ENCODE data around the gene NUDT3. TPM values are rescaled to one million over a fixed set of nuclear protein-coding genes. Genes with fewer than 3 reads are reported as not detected.
"Not testable (repeated sequence)": the region's sequence is repeated elsewhere in the genome, so short reads cannot be mapped to it uniquely, and the experiment has no call there.

NUDT3 gene
- total RNA-seq, 2 donors from 2014 or later, result 36.6 to 53.6 TPM

DNA sequence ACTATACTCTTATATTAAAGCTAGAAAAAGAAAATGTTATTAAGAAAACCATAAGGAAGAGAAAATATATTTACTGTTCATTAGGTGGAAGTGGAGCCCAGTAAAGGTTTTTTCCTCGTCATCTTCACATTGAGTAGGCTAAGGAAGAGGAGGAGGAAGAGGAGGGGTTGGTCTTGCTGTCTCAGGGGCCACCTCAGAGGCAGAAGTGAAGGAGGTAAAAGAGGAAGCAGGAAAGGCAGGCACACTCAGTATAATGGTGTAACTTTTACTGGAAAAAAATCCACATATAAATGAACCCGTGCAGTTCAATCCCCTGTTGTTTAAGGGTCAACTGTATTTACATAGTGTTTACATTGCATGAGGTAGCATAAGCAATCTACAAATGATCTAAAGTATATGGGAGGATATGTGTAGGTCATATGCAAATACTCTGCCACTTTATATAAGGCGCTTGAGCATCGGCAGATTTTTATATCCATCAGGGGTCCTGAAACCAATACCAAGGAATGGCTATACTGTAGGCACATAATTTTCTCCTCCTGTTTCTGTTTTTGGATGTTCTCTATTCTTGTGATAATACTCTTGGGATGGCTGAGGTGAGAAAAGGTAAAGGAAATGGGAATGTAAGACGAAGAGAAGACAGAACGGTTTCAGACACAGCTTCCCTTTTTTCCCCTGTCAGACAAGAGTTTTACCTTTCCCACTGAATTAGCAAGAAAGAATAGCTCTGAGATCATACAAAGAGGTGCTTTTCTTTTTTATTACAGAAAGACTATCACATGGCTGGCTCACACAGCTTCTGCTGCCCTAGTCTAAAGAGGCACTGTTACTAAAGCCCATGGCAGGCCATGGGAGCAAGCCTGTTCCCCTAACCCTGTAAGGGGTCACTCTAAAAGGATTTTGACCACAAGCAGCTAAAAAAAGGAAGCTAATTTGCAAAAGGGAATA is 59.9 kb downstream of the NUDT3 start:
- intact Hi-C loops (cut with DNase I), result no loop called here
- peak in 1 of 2 donors; percentile 42 for ATAC-seq
- no peak for DNase-seq

DNA sequence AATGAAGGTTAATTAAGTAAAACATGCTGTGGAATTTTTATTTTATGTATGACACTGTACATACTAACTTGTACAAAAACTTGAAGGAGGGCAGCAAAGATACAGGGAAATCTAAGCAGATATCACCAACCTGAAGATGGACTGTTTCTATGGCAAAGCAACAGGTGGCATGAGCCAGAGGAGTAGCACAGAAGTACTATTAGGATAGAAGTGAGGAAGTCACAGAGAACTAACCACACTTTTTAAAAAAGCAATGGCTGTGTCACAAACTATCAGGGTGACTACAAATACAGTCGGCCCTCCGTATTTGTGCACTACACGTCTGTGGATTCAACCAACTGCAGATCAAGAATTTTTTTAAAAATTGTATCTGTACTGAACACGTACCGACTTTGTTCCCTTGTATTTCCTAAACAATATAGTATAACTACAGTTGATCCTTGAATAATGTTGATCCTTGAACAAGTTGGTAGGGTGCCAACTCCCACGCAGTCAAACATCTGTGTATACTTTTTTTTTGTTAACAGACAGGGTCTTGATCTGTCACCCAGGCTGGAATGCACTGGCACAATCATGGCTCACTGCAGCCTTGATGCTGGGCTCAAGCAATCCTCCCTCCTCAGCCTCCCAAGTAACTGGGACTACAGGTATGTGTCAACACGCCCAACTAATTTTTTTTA is 61.0 kb downstream of the NUDT3 start:
- ATAC-seq (no peak), DNase-seq (no peak)
- intact Hi-C loops (cut with DNase I), result no loop called here

DNA sequence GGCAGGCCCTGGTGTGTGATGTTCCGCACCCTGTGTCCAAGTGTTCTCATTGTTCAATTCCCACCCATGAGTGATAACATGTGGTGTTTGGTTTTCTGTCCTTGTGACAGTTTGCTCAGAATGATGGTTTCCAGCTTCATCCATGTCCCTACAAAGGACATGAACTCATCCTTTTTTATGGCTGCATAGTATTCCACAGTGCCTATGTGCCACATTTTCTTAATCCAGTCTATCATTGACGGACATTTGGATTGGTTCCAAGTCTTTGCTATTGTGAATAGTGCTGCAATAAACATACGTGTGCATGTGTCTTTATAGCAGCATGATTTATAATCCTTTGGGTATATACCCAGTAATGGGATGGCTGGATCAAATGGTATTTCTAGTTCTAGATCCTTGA is 62.7 kb downstream of the NUDT3 start:
- ATAC-seq; intact Hi-C loops (cut with DNase I); DNase-seq: not testable (repeated sequence)

DNA sequence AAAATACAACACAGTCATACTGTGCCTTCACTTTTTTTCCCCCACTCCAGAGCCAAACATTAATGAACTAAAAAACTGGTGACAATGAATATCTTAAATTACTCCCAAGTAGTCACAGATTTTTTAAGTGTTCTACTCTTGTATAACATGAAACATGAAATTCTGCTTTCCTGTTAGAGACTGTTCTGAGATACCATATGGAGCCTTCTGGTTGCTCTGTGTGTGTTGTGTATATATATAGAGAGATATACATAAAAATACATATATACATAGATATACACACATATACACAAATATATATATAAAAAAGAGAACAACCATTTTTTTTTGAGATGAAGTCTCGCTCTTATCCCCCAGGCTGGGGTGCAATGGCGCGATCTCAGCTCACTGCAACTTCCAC is 63.5 kb downstream of the NUDT3 start:
- intact Hi-C loops (cut with DNase I), result no loop called here
- ATAC-seq (no peak), DNase-seq (no peak)

DNA sequence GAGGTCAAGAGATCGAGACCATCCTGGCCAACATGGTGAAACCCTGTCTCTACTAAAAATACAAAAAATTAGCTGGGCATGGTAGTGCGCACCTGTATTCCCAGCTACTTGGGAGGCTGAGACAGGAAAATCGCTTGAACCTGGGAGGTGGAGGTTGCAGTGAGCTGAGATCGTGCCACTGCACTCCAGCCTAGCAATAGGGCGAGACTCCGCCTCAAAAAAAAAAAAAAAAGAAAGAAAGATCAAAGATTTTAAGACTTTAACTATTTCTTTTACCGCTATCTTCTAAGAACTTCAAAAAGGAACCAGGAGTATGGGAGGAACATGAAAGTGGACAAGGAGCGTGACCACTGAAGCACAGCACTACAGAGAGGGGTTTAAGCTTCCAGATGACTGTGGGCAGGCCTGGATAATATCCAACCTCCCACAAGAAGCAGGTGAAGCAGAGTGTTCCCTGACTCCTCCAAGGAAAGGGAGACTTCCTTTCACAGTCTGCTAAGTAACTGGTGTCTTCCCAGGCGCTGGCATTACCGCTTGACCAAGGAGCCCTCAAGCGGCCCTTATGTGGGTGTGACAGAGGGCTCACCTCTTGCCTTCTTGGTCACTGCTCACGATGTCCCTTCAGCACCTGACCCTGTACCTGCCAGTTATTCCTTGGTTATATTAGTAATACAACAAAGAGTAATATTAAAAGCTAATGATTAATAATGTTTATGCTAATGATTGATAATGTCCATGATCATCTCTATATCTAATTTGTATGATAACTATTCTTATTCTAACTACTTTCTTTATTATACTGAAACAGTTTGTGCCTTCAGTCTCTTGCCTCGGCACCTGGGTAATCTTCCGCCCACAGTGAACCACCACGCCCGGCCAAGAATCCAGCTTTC is 64.9 kb downstream of the NUDT3 start:
- intact Hi-C loops (cut with DNase I); ATAC-seq; DNase-seq: not testable (repeated sequence)

DNA sequence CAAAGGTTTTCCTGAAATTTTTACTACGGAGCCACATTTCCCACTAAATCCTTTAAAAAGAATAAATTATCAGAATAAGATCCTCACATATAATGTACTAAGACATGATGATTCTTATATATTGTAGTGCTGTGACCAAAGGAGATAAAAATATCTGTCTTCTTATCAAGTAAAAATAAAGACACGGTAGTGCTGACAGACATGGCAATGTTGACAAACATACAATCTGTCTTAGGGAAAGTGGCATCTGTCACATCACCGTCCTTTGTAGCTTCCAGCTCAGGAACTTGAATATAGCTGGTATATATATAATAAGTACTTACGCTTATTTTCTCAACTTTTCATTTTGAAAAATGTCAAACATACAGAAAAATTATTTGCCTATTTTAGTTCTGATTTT is 66.8 kb downstream of the NUDT3 start:
- DNase-seq, result no peak
- no peak for ATAC-seq
- intact Hi-C loops (cut with DNase I), result no loop called here

DNA sequence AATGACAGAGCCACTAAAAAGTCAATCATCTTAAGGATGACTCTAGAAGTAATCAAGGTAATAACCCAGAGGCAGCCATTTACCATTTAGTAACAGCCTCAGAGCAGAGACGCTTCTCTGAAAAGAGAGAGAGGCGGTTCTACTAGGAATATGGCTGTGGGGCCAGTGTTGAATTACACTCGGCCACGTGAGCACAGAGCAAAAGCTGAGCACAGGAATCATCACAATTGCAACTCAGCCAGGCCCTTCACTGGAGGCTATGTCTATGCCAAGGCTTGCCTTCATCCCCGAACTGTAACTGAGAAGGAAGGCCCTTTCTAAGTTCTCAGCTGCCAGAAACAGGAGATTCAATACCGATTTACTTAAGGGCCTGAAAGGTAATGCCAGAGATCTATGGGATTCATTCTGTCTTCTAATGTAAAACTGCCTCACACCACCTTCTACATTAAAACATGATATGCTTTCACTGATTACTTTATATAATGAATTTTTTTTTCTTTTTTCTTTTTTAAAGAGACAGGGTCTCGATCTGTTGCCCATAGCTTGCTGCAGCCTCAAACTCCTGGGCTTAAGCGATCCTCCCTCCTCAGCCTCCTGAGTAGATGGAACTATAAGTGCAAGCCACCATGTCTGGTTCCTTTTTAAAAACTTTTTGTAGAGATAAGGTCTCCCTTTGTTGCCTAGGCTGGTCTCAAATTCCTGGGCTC is 67.6 kb downstream of the NUDT3 start:
- intact Hi-C loops (cut with DNase I), result no loop called here
- ATAC-seq (peak; percentile 89 to 97), DNase-seq (peak; percentile 45)

DNA sequence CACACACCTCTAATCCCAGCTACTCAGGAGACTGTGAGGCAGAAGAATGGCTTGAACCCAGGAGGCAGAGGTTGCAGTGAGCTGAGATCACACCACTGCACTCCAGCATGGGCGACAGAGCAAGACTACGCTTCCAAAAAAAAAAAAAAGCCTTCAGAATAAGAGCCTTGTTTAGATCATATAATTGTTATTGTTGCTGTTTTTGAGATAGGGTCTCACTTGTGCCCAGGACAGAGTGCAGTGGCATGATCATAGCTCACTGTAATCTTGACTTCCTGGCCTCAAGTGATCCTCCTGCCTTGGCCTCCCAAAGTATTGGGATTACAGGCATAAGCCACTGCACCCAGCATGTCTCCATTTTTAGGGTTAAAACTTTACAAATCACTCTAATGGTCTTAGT is 68.2 kb downstream of the NUDT3 start:
- intact Hi-C loops (cut with DNase I); ATAC-seq; DNase-seq: not testable (repeated sequence)

DNA sequence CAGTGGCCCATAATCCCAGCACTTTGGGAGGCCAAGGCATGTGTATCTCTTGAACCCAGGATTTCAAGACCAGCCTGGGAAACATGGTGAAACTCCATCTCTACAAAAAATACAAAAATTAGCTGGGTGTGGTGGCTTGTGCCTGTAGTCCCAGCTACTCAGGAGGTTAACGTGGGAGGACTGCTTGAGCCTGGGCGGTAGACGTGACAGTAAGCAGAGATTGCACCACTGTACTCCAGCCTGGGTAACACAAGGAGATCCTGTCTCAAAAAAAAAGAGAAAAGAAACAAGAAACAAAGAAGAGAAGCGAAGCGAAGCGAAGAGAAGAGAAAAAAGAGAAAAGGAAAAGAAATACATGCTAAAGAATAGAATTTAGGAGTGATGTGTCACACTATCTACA is 69.2 kb downstream of the NUDT3 start:
- DNase-seq, result no peak
- intact Hi-C loops (cut with DNase I), result no loop called here

DNA sequence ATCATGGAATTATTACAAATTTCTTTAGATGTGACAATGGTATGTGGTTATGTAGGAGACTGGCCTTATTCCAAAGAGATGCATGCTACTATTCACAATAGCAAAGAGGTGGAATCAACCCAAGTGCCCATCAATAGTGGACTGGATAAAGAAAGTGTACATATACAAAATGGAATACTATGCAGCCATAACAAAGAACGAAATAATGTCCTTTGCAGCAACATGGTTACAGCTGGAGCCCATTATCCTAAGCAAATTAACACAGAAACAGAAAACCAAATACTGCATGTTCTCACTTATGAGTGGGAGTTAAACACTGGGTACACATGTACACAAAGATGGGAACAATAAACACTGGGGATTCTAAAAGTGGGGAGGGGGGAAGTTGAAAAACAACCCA is 69.7 kb downstream of the NUDT3 start:
- intact Hi-C loops (cut with DNase I), result no loop called here
- DNase-seq, result no peak
- no peak for ATAC-seq

More for the DNA sequence above, 69.2 kb downstream of the NUDT3 start:
- no peak for ATAC-seq

DNA sequence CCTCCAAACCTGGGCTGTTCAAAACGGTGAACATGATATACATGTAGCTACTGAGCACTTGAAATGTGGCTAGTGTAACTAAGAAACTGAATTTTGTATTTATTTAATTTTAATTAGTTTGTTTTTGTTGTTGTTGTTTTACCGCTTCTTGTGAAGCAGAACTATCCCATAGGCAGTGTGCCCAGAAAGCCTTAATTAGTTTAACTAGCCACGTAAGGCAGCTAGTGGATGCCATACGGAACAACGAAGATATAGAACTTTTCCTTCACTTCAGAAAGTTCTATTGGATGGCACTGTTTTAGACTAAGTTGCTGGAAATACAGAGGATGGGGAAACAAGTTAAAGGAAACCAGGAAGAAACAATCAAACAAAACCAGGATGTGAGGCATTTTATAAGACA is 70.6 kb downstream of the NUDT3 start:
- intact Hi-C loops (cut with DNase I), result no loop called here
- ATAC-seq (no peak), DNase-seq (no peak)

DNA sequence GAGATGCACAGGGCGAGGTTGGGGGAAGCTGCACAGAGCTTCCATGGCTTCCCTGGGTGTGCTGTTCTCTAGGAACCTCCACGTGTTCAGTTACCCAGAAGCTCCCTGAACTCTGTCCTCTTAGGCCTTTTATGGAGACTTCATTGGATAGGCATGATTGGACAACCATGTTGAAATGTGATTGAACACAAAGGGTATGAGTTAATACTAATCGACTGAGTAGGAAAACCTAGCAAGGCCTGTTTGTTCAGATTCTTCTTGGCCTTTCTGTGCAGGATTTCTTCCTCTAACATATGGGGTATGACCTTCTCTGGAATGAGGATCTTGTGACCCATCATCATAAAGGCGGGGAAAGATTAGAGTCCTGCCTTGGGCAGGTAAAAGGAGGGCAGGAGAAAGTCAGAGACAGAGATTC is 73.0 kb downstream of the NUDT3 start:
- no peak for ATAC-seq
- no peak for DNase-seq
- intact Hi-C loops (cut with DNase I), result no loop called here

DNA sequence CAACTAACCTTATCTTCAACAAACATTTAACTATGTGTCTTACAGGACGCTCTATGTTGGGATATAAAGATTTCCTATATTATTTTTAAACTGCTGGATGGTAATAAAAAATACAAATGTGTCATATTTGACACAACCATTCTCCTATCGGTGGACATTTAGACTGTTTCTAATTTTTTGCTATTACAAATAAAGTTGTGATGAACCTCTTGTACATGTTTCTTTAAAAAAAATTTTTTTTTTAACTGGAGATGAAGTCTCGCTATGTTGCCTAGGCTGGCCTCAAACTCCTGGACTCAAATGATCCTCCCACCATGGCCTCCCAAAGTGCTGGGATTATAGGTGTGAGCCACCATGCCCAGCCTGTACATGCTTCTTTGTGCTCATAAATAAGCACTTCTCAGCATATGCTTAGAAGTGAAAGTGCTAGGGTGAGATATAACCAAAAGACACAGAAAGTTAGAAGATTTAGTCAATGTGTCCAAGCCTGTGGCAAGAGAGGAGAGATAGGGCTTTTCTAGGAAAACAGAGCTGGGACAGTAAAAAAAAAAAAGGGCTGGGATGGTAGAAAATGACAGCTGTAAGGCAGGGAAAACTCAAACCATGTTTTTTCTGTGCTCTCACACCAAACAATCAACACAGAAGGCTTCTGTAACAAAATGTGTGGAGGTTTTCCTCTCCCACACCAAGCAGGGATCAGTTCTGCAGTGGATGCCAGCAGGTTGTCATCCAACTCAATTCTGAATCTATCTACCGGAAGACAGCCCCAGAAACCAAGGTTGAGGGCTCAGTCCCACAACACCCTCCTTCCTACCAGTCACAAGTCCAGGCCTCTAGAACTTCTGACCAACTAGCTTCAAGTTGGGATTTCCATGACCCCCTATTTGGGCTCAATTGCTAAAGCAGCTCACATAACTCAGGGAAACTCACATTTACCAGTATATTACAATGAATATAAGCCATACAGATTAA is 73.7 kb downstream of the NUDT3 start:
- intact Hi-C loops (cut with DNase I), result no loop called here
- DNase-seq, result no peak

DNA sequence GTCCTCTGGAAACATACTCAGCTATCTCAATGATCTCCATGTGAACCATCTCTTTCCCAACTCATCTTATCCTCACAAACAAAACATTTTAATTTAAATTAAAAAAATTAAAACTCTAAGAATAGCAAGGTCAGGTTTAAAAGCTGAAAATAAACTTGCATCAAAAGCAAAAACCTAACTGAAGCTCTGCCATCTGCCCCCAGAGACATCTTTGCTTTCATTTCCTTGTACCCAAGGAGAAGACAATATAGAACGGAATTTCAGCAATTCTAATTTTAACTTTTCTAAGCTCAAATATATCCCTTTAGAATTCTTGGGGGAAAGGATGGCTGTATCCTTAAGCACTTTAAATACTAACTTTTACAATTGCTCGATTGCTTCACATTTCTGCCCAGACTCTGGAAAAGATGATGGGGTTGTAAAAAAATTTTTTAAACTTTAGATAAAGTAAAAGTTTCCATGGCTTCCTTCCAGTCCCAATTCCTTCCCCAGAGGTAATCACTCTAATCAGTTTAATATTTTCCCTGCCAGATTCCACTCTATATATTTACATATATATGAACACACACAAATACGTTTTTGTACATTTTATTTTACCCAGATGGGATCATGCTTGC is 74.5 kb downstream of the NUDT3 start:
- ATAC-seq (peak in 1 of 2 donors; percentile 38), DNase-seq (no peak)
- intact Hi-C loops (cut with DNase I), result no loop called here

More for the DNA sequence above, 73.7 kb downstream of the NUDT3 start:
- ATAC-seq, result peak; percentile 8 to 19

DNA sequence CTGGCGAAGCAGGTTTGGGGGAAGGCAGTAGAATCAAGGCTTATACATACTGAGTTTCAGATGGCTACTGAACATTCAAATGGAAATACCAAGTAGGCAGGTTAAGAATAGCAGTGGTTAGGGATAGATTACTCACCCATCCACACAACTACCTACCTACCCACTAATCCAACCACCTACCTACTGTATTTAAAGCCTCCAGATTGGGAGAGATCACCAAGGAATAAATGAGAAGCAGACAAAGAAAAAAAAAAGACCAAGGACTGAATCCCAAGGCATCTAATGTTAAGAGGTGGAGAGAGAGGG is 75.3 kb downstream of the NUDT3 start:
- ATAC-seq (no peak), DNase-seq (no peak)
- intact Hi-C loops (cut with DNase I), result no loop called here

DNA sequence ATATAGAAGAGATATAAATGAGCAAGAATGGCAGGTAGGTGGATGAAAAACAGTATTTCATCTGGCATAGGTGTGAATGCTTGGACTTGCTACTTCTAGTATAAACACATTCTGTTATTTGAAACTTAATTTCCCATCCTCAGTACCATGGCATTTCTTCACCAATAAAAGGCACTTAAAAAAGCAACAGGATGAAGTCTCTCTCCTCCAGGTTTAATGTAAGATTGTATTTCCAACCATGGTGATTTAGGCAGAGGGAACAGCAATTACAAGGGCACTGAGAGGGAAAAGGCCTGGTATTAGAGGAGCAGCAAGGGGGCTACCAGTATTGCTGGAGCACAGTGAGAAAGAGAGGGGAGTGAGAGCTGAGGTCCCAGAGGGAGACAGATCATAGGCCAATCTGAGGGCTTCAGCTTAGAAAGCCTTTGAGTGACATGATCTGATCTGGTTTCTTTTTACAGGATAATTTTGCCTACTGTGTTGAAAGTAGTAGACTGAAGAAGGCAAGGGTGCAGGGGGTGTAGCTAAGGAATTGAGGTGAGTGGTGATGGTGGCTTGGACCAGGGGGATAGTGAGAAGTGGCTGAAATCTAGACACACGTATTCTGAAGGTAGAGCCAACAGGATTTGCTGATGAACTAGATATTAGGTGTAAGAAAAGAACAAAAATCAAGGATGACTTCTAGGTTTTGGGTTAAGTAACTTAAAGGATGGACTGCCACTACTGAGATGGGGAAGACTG is 75.9 kb downstream of the NUDT3 start:
- no peak for DNase-seq
- intact Hi-C loops (cut with DNase I), result no loop called here
- no peak for ATAC-seq

DNA sequence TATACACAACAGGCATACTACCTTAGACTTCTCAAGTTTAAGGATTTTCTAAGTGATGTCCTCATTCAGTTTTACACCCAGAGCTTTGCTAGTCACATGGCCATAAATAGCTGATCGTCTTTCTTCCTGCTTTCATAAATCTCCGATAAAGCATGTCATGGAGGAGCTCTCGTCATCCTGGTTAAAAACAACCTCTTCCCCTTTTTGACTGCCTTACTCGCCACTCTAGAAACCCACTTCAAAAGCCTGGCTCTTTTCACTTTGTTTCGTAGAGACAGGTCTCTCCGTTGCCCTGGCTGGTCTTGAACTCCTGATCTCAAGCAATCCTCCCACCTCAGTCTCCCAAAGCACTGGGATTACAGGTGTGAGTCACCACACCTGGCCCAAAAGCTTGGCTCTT is 76.7 kb downstream of the NUDT3 start:
- peak; percentile 14 to 19 for ATAC-seq

More for the DNA sequence above, 76.7 kb downstream of the NUDT3 start:
- intact Hi-C loops (cut with DNase I), result no loop called here
- DNase-seq, result no peak

Measured in left cardiac atrium (tissue), 4 donors.